Right lobe of liver (tissue), 4 donors: ENCODE results near the gene RAB6C.
"Not testable (repeated sequence)": the region's sequence is repeated elsewhere in the genome, so short reads cannot be mapped to it uniquely, and the experiment has no call there.

ENCODE experiments used
- POLR2A ChIP-seq: fragments of 450-650 bp; IDR thresholded peaks from one replicate; pipeline ENCODE4 v1.6.1; 2017; ENCODE audit warnings: antibody characterized with exemption, mild to moderate bottlenecking
- TF ChIP-seq, protein P1 (sequence below), 4 donors: fragments of 200-600 bp in 3 of 4; fragments of 450-650 bp in 1 of 4; IDR thresholded peaks; one replicate each; pipeline versions ENCODE4 v1.5.1 to v1.8.0; 2016 to 2022; ENCODE audit warnings: antibody characterized with exemption in 4 of 4, mild to moderate bottlenecking in 2 of 4
- donor health status: DM: no; HTN: no; CAD: no.
- donor health status: DM: no; HTN: no; CAD: no.
- donor health status: DM: no; HTN: yes; CAD: no.

GRCh38 chr2:129933387-129933786, 46.1 kb upstream of the RAB6C start:
- TF ChIP-seq, protein P1, sequence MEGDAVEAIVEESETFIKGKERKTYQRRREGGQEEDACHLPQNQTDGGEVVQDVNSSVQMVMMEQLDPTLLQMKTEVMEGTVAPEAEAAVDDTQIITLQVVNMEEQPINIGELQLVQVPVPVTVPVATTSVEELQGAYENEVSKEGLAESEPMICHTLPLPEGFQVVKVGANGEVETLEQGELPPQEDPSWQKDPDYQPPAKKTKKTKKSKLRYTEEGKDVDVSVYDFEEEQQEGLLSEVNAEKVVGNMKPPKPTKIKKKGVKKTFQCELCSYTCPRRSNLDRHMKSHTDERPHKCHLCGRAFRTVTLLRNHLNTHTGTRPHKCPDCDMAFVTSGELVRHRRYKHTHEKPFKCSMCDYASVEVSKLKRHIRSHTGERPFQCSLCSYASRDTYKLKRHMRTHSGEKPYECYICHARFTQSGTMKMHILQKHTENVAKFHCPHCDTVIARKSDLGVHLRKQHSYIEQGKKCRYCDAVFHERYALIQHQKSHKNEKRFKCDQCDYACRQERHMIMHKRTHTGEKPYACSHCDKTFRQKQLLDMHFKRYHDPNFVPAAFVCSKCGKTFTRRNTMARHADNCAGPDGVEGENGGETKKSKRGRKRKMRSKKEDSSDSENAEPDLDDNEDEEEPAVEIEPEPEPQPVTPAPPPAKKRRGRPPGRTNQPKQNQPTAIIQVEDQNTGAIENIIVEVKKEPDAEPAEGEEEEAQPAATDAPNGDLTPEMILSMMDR (IDR thresholded peaks at IDR 0.05), result not testable (repeated sequence)
- TF ChIP-seq POLR2A, result not testable (repeated sequence)
